ENCODE results near the gene CASD1.

GRCh38 chr7:94561841-94562514 lies 52.4 kb downstream of the CASD1 start:
- TF ChIP-seq CTCF (IDR thresholded peaks at IDR 0.05), result no peak
- no peak for TF ChIP-seq POLR2A (IDR thresholded peaks at IDR 0.05)

All from tibial nerve (tissue), 3 donors.